NB4 (cell line): Measurements from ENCODE around the gene ALG5.

Source experiments
- DNase-seq: peaks from one replicate; pipeline ENCODE4 v3.0.0; 2010; ENCODE audit warnings: low read depth
- H3K4me3 ChIP-seq: one replicate; pipeline ENCODE4 v1.5.1; 2011; ENCODE audit warnings: mild to moderate bottlenecking, low read depth, low read length, moderate library complexity
- CTCF ChIP-seq: IDR thresholded peaks from one replicate; pipeline ENCODE4 v1.5.1; 2012; ENCODE audit warnings: low read depth, low read length
- MAX ChIP-seq: IDR thresholded peaks from 2 replicates; pipeline ENCODE4 v1.6.1; 2011; ENCODE audit warnings: low read depth, low read length
- MYC ChIP-seq: IDR thresholded peaks from 2 replicates; pipeline ENCODE4 v1.6.1; 2011; ENCODE audit warnings: low read depth, low read length
- POLR2A ChIP-seq: IDR thresholded peaks from 2 replicates; pipeline ENCODE4 v1.6.1; 2011; ENCODE audit warnings: mild to moderate bottlenecking; ENCODE audit not compliant: insufficient read length; ENCODE audit errors: extremely low read depth

The ALG5 gene

GRCh38 chr13:37037241-37037640 lies 38.1 kb upstream of the ALG5 start:
- no peak overlapping the region for H3K4me3 ChIP-seq
- no peak for TF ChIP-seq POLR2A
- TF ChIP-seq CTCF, result no peak
- no peak for TF ChIP-seq MYC
- no peak for TF ChIP-seq MAX
- no peak for DNase-seq

- no peak overlapping the region for H3K4me3 ChIP-seq
- TF ChIP-seq POLR2A (no peak), MAX (no peak), CTCF (no peak), MYC (no peak)
- DNase-seq, result no peak
Observed at GRCh38 chr13:37029617-37030016, 30.5 kb upstream of the ALG5 start.

- no peak for DNase-seq
- H3K4me3 ChIP-seq, result no peak overlapping the region
- TF ChIP-seq CTCF, result no peak
- TF ChIP-seq POLR2A, result no peak
Observed at GRCh38 chr13:37027639-37028038, 28.5 kb upstream of the ALG5 start.

GRCh38 chr13:37026771-37027170 lies 27.6 kb upstream of the ALG5 start:
- no peak overlapping the region for H3K4me3 ChIP-seq
- no peak for DNase-seq
- TF ChIP-seq MYC (no peak), MAX (no peak), POLR2A (no peak)

GRCh38 chr13:37023871-37024270 lies 24.7 kb upstream of the ALG5 start:
- TF ChIP-seq POLR2A (no peak), MAX (no peak), MYC (no peak), CTCF (no peak)
- no peak for DNase-seq
- H3K4me3 ChIP-seq, result no peak overlapping the region

- DNase-seq, result no peak
- no peak overlapping the region for H3K4me3 ChIP-seq
- TF ChIP-seq CTCF (no peak), POLR2A (no peak), MAX (no peak), MYC (no peak)
Observed at GRCh38 chr13:37014609-37015008, 15.5 kb upstream of the ALG5 start.
